Measurements from ENCODE around the gene OR5H15.
"Not testable (repeated sequence)": the region's sequence is repeated elsewhere in the genome, so short reads cannot be mapped to it uniquely, and the experiment has no call there.

OR5H15 gene

GRCh38 chr3:98166396-98166795 lies at the start of gene OR5H15:
TSS of gene OR5H15 (plus strand) at chr3:98166696. CDS start at chr3:98168700, 2,004 bp downstream.
- no peak for DNase-seq

DNA sequence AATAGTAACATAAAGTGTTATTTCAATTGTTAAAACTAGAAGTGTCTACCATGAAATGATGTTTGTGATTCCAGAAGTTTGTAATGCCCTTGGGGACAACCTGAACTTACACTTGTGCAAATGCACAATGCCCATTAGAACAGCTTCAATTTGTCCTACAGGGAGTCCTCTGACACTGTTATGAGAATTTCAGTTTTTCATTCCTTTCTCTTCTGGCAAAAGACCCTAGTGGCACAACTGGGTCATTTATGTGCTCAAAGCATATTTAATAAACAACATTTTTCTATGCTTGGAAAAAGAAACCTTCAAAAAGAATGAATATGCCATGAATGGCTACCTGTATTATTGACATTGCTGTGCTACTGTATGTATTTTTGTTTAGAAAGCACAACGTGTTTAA lies 36.1 kb upstream of the OR5H15 start, which contains the start of gene OR5H1:
Gene OR5H1 (plus strand): TSS at position 301 of the 400 bp plus-strand sequence. CDS start 1,977 bp downstream, outside the sequence.
- no peak for DNase-seq

DNA sequence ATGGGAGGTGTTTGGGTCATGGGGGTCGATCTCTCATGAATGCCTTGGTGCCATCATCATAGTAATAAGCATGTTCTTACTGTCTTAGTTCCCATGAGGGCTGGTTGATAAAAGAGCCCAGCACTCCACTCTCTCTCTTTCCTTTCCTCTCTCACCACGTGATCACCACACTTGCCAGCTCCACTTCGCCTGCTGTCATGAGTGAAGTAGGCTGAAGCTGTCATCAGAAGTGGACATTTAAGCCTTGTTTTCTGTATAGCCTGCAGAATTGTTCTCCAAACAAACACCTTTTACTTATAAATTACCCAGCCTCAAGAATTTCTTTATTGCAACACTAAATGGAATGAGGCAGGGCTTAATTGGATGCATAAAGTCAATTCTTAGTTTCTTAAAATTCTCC lies 29.9 kb upstream of the OR5H15 start:
- DNase-seq = no peak

- DNase-seq = not testable (repeated sequence)
Measured at GRCh38 chr3:98137826-98138557, 28.5 kb upstream of the OR5H15 start.

GRCh38 chr3:98140531-98140930 lies 26.0 kb upstream of the OR5H15 start:
- no peak for DNase-seq

DNA sequence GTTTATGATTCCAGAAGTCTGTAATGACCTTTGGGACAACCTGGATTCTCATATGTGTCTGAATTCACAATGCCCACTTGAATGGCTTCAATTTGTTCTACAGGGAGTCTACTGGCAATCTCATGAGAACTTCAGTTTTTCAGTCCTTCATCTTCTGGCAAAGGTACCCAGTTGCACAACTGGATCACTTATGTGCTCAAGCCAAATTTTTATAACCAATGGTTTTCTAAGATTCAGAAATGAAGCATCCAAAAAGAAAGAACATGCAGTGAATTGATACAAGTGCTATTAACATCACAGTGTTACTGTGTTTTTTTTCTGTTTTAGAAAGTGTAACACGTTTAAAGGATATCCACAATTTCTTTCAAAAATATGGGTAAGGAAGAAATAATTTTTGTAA lies 19.3 kb upstream of the OR5H15 start, which contains the start of gene OR5H14:
Gene OR5H14 (plus strand): TSS at position 301 of the 400 bp plus-strand sequence. CDS start 1,907 bp downstream, outside the sequence.
- no peak for DNase-seq

- no peak for DNase-seq
Measured at GRCh38 chr3:98148751-98149150, 17.7 kb upstream of the OR5H15 start.

GRCh38 chr3:98149456-98149855 lies 17.0 kb upstream of the OR5H15 start:
- not testable (repeated sequence) for DNase-seq

- no peak for DNase-seq
Measured at GRCh38 chr3:98151241-98151640, 15.3 kb upstream of the OR5H15 start.

DNA sequence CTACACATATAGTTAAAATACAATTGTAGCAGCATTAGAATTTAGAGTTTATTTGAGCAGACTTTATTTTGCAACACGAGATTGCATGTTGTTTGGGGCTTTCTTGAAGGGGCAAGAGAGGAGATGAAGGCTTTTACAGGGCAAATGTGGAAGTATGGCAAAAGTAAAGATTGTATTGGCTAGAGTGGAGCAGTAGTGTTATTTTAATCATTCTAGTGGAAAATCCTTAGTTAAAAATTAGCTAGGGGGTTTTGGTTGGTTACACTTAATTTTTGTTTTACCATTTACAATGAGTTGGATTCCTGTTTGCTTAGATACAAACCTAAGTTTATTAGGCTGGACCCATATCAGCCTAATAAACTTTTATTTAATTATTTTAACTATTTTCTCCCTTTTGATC lies 4.6 kb downstream of the OR5H15 start:
- DNase-seq = no peak

GRCh38 chr3:98172621-98173020 lies 6.1 kb downstream of the OR5H15 start:
- no peak for DNase-seq

DNA sequence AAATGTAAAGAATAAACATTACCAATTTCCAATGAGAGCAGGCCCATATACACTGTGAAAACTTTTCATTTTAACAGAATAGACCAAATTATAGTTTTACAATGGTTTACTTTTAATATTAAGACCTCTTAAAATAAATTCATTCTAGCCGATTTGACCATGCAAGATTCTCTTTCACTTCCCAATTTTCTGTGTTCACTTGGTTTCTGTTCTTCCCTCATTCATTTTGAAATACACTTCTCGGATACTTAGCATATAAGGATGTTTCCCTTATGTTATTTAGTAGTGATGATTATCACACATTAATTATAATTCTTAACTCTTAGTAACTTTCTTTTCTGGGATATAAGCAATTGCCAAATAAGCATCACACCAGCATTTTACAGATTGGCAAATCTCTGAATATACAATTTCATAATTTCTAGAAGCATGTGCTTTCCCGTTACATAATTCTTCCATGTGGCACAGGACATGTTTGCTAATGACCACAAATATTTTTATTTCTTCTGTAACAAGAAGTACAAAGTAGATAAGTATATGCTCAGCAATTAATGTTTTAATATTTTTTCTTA lies 13.9 kb downstream of the OR5H15 start:
- DNase-seq = no peak

- no peak for DNase-seq
Measured at GRCh38 chr3:98182196-98182595, 15.7 kb downstream of the OR5H15 start.

- no peak for DNase-seq
Measured at GRCh38 chr3:98185180-98185579, 18.7 kb downstream of the OR5H15 start.

- no peak for DNase-seq
Measured at GRCh38 chr3:98188545-98188944, 22.0 kb downstream of the OR5H15 start.

DNA sequence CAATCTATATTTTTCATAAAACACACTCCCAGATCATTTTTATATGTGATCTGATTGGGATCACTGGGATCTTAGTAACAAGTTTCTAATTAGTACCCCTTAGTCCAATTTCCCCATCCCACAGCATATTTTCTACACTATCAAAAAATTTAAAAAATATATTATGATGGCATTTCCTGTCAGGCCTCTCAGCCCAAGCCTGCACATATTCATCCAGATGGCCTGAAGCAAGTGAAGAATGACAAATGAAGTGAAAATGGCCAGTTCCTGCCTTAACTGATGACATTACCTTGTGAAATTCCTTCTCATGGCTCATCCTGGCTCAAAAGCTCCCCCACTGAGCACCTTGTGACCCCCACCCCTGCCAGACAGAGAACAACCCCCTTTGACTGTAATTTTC lies 24.4 kb downstream of the OR5H15 start:
- DNase-seq = not testable (repeated sequence)

DNA sequence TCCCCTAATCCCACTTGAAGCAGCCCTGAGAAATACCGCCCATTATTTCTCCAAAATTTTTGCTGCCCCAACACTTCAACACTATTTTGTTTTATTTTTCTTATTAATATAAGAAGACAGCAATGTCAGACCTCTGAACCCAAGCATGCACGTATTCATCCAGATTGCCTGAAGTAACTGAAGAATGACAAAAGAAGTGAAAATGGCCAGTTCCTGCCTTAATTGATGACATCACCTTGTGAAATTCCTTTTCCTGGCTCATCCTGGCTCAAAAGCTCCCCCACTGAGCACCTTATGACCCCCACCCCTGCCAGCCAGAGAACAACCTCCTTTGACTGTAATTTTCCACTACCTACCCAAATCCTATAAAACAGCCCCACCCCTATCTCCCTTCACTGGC lies 29.8 kb downstream of the OR5H15 start:
- DNase-seq = not testable (repeated sequence)

DNA sequence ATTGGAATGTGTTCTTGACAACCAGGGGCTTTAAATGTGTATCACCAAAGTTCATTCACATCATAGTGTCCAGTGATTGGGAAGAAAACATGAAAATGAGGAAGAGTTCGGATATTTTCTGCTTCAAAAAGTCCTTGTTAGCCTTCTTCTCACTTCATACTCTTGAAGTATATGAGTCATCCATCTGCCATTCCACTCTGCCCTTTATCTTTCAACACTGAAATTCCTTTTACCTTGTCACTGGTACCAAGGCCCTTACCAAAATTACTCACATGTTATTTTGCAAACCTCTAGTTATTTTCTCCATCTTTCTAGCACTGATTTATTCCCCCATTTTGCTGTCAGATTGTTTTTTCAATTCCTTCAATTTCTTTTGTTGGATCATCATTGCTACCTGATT lies 32.5 kb downstream of the OR5H15 start:
- DNase-seq = no peak

- no peak for DNase-seq
Measured at GRCh38 chr3:98209244-98209643, 42.7 kb downstream of the OR5H15 start.

- no peak for DNase-seq
Measured at GRCh38 chr3:98213276-98213675, 46.8 kb downstream of the OR5H15 start.

GRCh38 chr3:98215051-98215450 lies 48.6 kb downstream of the OR5H15 start:
- no peak for DNase-seq

All from activated CD4-positive, CD25-positive, alpha-beta regulatory T cell treated with anti-CD3 and anti-CD28 coated beads, Interleukin-2, amount 50 U/mL, for 72 hours (primary cell).